ENCODE measurements around the gene MYO5C.

MYO5C gene

GRCh38 chr15:52281085-52282035, 14.2 kb downstream of the MYO5C start:
- peaks cover 46% of the 10 kb centered on the region for H4K20me1 ChIP-seq
- H3K4me1 ChIP-seq = no peaks in the 10 kb centered on the region
- no peak overlapping the region for H3K27ac ChIP-seq
- no peak for TF ChIP-seq Cebpa-rat (IDR thresholded peaks at IDR 0.05)
- H3K36me3 ChIP-seq = peaks cover 72% of the 10 kb centered on the region
- H3K9me3 ChIP-seq = peaks cover 8% of the 10 kb centered on the region; the same call in 1 of the 2 replicates
- no peak overlapping the region for H3K9ac ChIP-seq
- H3K4me3 ChIP-seq = no peak overlapping the region
- H3K4me2 ChIP-seq = no peak overlapping the region
- H3K27me3 ChIP-seq = no peaks in the 10 kb centered on the region

GRCh38 chr15:52280326-52281084, 15.1 kb downstream of the MYO5C start:
- peaks cover 80% of the 10 kb centered on the region for H3K36me3 ChIP-seq
- no peak overlapping the region for H3K27ac ChIP-seq
- H3K9ac ChIP-seq = no peak overlapping the region
- no peak overlapping the region for H3K4me3 ChIP-seq
- H3K27me3 ChIP-seq = no peaks in the 10 kb centered on the region
- TF ChIP-seq Cebpa-rat (IDR thresholded peaks at IDR 0.05) = no peak
- H3K4me2 ChIP-seq = no peak overlapping the region
- peaks cover 54% of the 10 kb centered on the region for H4K20me1 ChIP-seq
- H3K9me3 ChIP-seq = peaks cover 2% of the 10 kb centered on the region; the same call in 1 of the 2 replicates
- no peaks in the 10 kb centered on the region for H3K4me1 ChIP-seq

DNA sequence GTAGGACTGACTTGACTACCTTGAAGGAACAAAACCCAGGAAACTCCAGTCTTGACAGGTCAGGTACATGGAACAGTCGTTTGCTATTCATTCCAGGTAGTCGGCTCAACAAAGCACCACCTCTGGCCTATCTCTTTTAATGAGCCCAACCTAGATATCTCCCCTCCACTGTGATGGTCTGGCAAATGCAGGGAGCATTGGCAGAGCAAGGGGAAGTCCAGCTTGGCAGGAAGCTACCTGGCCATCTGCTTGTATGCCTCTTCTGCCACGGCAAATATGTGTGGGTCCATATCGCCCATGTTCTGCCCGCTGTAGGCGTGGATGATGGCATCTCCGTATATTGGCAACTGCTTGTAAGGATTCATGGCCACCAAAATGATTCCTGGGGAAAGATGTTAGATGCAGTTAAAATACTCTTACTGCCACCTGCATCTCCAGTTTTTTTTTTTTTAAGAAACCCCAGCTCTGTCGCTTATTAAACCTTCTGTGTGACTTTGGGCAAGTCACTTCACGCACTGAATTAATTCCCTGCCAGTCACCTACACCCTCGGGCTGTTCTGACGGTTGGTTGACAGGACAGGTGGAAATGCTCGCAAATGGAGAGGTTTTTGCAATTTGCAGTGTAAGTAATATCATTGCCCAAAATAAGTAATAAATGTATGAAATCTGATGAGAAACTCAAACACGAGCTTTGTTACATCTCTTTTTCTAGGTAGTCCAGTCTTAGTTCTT, 16.8 kb downstream of the MYO5C start:
- Histone ChIP-seq H3K4me3 (no peak overlapping the region), H3K4me2 (no peak overlapping the region), H4K20me1 (peaks cover 53% of the 10 kb centered on the region), H3K9me3 (no peaks in the 10 kb centered on the region), H3K27ac (no peak overlapping the region), H3K27me3 (no peaks in the 10 kb centered on the region), H3K9ac (no peak overlapping the region), H3K4me1 (no peaks in the 10 kb centered on the region), H3K36me3 (peaks cover 98% of the 10 kb centered on the region)
- no peak for TF ChIP-seq Cebpa-rat (IDR thresholded peaks at IDR 0.05)

DNA sequence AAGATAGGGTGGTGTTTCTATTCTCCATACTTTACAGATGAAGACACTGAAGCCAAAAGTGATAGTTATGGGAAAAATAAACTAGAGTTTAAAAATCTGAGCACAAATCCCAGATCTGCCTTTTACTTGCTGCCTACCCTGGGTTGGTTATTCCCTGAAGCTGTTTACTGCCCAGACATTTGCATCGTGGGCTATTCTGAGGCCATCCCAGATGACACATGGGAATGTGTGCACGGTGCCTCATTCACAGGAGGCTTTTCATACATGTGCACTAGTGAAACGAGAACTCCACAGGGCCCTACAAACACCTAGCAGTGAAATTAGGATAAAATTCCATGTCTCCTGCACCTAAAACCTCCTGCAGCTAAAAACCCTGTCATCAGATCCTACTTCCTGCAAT, 17.5 kb downstream of the MYO5C start:
- Histone ChIP-seq H3K36me3 (peaks cover 100% of the 10 kb centered on the region), H3K4me3 (no peak overlapping the region)

DNA sequence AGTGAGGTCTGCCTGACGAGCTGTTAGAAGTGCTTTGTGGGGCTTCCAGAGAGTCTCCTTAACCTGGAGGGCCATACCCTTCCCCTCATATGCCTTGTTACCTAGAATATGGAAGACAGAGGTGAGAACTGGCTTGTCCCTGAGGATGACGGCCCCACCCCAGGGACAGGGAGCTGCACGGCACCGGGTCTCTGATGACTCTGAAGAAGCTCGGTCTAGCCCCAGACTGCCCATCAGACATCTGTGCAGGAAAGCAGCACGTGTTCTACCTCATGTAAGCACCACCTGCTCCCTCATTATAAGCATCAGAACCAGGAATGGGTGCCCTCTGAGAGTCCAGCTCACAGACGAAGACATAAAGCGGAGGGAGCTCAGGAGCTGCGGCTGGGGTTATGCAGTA, 18.0 kb downstream of the MYO5C start:
- Histone ChIP-seq H3K27me3 (no peaks in the 10 kb centered on the region), H3K9ac (no peak overlapping the region), H3K4me3 (no peak overlapping the region), H3K4me2 (no peak overlapping the region), H3K4me1 (no peaks in the 10 kb centered on the region), H3K27ac (no peak overlapping the region), H3K9me3 (no peaks in the 10 kb centered on the region), H4K20me1 (peaks cover 41% of the 10 kb centered on the region), H3K36me3 (peaks cover 100% of the 10 kb centered on the region)
- TF ChIP-seq Cebpa-rat (IDR thresholded peaks at IDR 0.05) = no peak

More for the DNA sequence above, 17.5 kb downstream of the MYO5C start:
- peaks cover 46% of the 10 kb centered on the region for H4K20me1 ChIP-seq
- H3K27ac ChIP-seq = no peak overlapping the region
- H3K4me1 ChIP-seq = no peaks in the 10 kb centered on the region
- H3K9me3 ChIP-seq = no peaks in the 10 kb centered on the region
- TF ChIP-seq Cebpa-rat (IDR thresholded peaks at IDR 0.05) = no peak
- H3K9ac ChIP-seq = no peak overlapping the region
- H3K27me3 ChIP-seq = no peaks in the 10 kb centered on the region
- H3K4me2 ChIP-seq = no peak overlapping the region

- H3K4me3 ChIP-seq = no peak overlapping the region
- no peak overlapping the region for H3K27ac ChIP-seq
- TF ChIP-seq Cebpa-rat (IDR thresholded peaks at IDR 0.05) = no peak
- peaks cover 100% of the 10 kb centered on the region for H3K36me3 ChIP-seq
- H3K9ac ChIP-seq = no peak overlapping the region
- H4K20me1 ChIP-seq = peaks cover 28% of the 10 kb centered on the region
- no peaks in the 10 kb centered on the region for H3K9me3 ChIP-seq
- no peak overlapping the region for H3K4me2 ChIP-seq
- H3K27me3 ChIP-seq = no peaks in the 10 kb centered on the region
- H3K4me1 ChIP-seq = no peaks in the 10 kb centered on the region
Observed at GRCh38 chr15:52276256-52276770, 19.3 kb downstream of the MYO5C start.

DNA sequence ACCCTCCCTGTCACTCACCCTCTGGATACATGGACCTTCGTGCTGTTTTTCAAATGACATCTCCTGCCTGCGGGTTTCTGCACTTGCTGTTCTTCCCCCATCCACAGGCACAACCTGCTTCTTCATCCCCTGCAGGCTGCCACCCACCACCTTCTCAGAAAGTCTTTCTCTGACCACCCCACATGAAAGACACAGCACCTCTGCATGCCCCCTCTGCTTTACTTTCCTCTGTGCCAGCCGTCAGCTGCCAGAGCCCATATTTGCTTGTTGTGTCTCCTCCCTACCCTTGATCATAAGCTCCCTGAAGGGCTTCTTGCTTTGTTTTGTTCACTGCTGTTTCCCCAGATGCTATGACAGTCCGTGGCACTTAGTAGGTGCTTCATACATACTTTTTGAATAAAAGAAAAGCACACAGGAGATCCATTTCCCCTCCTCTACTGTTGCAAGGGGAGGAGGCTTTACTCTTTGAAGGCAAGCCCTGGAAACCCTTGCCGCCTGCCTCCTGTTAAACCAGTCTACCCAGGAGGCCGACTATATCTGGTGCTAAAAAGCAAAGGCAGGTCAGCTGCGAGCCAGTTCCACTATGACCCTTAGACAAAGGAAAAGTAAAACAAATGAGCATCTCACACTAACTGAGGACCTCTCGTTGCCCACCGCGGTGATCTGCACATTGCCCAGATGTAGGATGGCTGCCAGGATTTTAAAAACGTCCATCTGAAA, 31.9 kb downstream of the MYO5C start:
- no peaks in the 10 kb centered on the region for H3K27me3 ChIP-seq
- H3K4me1 ChIP-seq = peaks cover 12% of the 10 kb centered on the region
- peaks cover 6% of the 10 kb centered on the region; the same call in 1 of the 2 replicates for H4K20me1 ChIP-seq
- H3K36me3 ChIP-seq = peaks cover 88% of the 10 kb centered on the region
- no peak overlapping the region for H3K27ac ChIP-seq
- no peak overlapping the region for H3K4me2 ChIP-seq
- no peak for TF ChIP-seq Cebpa-rat (IDR thresholded peaks at IDR 0.05)
- no peaks in the 10 kb centered on the region for H3K9me3 ChIP-seq
- H3K4me3 ChIP-seq = no peak overlapping the region
- no peak overlapping the region for H3K9ac ChIP-seq

DNA sequence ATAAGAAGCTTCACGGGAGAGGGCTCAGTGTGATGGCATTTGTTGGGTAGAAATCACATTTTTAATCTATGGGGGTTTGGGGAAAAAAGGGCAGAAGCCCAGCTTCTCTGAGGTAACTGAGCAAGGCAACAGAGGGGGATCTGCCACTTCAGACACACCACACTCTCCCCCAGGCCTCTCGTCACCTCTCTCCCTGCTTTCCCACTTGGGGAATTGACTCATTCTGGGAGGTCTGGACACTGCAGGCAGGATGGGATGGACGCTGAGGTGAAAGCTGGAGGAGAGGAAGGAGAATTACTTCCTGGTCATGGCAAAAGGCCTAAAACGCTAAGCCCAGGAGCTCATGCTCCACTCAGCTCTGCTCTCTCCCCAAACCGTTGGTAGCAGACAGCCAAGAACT, 33.2 kb downstream of the MYO5C start:
- Histone ChIP-seq H4K20me1 (peaks cover 14% of the 10 kb centered on the region), H3K9ac (no peak overlapping the region; the same call in 1 of the 2 replicates), H3K4me3 (no peak overlapping the region), H3K27me3 (no peaks in the 10 kb centered on the region), H3K27ac (no peak overlapping the region), H3K9me3 (no peaks in the 10 kb centered on the region), H3K4me1 (peaks cover 19% of the 10 kb centered on the region), H3K36me3 (peaks cover 74% of the 10 kb centered on the region), H3K4me2 (peak overlapping the region; percentile 27)
- no peak for TF ChIP-seq Cebpa-rat (IDR thresholded peaks at IDR 0.05)

Measured in BLaER1 (cell line).